Stimulated activated CD8-positive, alpha-beta memory T cell treated with anti-CD3 and anti-CD28 coated beads, Interleukin-2, amount 100 ng/mL, for 48 hours (primary cell): ENCODE results near the gene GLMP.
A peak's percentile ranks its signal among the peaks of the same experiment; 100 is the strongest.
"Not testable (repeated sequence)": the region's sequence is repeated elsewhere in the genome, so short reads cannot be mapped to it uniquely, and the experiment has no call there.

Experiments
- DNase-seq, 2 donors: peaks; one replicate each; pipeline ENCODE4 v3.0.0-alpha.2; 2020; ENCODE audit warnings: low read depth in 2 of 2

GLMP gene

DNA sequence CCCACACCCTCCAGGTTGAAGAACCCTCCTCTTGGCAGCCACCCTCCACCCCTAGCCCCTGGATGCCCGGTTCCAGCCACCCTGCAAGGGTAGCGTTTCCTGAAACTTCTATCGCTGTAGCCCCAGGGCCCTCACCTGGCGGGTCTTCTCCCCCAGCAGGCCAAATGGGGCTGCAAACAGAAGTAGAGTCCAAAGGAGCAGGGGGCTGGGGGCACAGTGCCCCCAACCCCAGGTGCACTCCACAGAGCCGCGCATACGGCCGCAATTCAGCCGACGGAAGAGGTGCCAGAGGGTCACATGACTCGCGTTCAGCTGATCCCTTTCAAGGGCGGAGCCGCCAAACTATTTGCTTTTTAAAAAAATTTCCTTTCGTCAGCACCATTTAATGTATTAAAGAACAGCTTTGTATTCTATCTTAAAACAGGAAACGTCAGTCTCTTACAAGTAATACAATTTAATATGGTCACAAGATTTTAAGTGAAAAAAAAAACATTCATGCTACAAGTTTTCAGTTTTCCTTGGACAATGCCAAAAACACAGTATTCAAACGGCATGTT is at the start of gene GLMP:
Gene GLMP (minus strand): TSS at position 289 of the 557 bp plus-strand sequence. CDS start 34 bp downstream, at position 255.
- peak; percentile 26 to 34 for DNase-seq

- DNase-seq, result no peak
These were observed 48.9 kb upstream of the GLMP start for GRCh38 chr1:156344409-156344808.

DNA sequence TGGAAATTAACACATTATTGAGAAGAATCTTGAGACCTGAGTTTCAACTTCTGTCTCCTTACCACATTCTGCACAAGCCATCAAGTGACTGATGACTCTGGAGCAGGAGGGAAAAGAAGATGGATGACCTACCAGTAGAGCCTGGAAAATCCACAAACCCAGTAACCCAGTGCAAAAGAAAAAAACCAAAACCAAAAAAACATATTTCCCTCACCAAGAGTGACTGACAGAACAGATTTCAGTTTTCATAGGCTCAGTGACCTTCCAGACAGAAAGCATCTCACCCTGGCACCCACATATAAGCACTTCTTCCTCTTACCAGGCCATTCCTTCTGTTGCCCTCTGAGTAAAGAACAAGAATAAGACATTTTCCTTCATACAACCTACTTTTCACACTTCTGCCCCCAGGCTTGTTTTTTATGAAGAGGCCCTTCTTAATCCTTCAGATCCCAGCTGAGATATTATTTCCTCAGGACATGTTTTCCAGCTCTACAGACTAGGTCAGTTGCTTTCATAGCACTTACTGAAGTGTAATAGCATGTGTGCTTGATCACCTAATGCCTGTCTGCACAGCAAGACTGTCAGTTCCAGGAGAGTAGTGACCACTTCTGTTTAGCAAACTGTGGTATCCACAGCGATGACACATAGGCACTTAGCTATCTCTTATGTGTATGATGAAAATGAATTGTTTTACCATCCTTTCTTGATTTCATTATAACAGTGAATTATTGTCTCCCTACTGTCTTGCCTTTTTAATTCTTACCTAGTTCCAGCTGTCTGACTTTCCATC is 46.9 kb upstream of the GLMP start:
- no peak for DNase-seq

GRCh38 chr1:156338180-156338976 is 42.9 kb upstream of the GLMP start, which contains the start of the genes CCT3 and TSACC:
Gene CCT3, minus strand, starts transcription at chr1:156338292. Its CDS starts 108 bp downstream, at chr1:156338184.
Gene TSACC, plus strand, starts transcription at chr1:156338526. Its CDS starts 1,232 bp downstream, at chr1:156339758.
- peak; percentile 98 for DNase-seq

- no peak for DNase-seq
These were observed 42.4 kb upstream of the GLMP start for GRCh38 chr1:156337888-156338179.

DNA sequence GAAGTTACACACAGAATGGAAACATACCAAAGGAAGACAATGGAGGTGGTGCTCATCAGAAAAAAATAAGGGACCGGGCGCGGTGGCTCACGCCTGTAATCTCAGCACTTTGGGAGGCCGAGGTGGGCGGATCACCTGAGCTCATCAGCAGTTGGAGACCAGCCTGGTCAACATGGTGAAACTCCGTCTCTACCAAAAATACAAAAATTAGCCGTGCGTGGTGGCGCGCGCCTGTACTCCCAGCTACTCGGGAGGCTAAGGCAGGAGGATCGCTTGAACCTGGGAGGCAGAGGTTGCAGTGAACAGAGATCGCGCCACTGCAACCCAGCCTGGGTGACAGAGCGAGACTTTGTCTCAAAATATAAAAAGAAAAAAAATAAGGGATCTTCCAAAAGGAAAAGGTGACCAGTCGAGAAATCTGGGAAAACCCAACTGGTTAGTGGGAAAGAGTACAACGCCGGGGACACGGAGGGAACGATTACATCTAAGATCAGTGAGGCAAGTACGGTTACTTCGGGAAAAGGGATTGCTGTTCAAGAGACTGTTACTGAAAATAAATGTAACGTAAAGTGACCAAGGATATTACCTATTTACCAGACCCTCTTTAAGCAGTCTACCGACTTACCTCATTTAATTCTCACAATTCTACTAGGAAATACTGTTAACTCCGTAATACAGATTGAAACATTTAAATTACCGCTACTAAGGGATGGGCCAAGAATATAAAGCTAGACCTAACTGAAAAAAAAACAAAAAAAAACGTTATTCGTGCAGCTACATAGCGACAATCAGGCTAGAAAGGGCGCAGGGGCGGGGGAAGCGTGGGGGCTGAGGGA is 41.8 kb upstream of the GLMP start:
- no peak for DNase-seq

DNA sequence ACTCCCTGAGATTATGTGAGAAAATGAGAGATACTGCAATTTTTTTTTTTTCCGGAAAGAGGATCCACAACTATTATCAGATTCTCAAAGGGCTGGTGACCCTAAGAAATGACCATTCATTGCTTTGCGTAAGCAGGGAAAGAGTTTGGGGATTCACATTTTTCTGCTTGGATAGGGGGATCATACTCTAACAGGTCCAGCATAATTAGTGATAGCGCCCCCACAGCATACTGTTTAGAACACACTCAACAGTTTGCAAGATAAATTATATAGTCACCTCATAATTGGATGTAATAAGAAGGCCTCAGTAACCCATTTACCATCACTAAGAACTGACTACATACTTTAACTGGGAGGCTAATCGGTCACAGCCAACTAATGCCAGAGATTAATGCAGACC is 40.8 kb upstream of the GLMP start:
- no peak for DNase-seq

DNA sequence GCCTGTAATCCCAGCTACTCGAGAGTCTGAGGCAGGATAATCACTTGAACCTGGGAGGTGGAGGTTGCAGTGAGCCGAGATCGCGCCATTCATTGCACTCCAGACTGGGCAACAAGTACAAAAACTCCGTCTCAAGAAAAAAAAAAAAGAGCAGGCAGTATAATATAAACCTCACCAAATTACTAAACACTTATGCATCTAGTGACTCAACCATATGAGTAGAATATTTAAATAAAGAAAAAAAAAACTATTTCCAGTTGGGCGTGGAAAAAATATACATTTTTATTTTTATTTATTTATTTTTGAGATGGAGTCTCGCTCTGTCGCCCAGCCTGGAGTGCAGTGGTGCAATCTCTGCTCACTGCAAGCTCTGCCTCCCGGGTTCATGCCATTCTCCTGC is 27.7 kb upstream of the GLMP start:
- DNase-seq, result not testable (repeated sequence)

DNA sequence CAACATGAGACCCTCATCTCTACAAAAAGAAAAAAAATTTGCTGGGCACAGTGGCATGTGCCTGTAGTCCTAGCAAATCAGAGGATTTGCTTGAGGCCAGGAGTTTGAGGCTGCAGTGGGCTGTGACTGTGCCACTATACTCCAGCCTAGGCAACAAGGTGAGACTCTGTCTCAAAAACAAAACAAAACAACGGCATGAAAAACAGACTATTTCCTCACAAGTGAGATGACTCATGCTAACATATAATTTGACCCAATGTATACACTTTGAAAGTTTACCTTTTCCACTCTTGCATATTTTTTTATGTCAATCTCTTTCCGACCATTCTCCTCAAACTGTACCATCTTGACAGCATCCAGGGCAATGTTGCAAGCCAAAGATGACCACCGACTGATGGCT is 25.1 kb upstream of the GLMP start:
- DNase-seq, result no peak

DNA sequence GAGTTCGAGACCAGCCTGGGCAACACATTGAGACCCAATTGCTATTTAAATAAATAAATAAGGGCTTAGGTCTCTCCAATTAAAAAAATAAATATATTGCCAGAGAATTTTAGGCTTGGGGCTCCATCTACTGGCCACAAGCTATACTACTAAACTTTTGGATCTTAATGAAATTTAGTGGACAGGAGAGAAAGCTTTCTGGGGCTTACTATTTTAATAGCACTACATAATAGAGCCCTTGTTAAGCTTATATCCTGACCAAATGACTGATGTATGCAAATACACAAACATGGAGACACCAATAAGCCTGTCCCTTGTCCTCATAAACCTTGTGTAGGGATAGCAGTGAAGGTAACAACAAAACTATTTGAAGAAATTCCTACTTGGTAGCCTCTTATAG is 24.2 kb upstream of the GLMP start:
- DNase-seq, result no peak

DNA sequence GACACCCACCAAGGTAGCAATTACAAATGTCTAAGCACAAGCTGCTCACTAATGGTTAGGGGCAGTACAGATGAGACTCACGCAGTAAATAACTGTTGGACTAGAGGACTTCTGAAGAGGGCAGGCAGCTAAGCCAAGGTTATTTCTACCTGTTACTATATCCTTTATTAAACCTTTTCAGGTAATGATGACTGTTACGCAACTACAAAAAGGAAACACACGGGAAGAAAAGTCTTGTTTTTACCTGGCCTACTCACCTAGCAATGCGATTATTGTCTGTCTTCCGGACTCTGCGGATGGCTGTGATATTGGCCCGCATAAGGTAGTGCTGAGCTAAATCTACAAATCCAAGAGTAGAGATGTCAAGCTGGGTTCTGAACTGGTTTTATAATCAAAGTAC is 21.4 kb upstream of the GLMP start:
- no peak for DNase-seq

DNA sequence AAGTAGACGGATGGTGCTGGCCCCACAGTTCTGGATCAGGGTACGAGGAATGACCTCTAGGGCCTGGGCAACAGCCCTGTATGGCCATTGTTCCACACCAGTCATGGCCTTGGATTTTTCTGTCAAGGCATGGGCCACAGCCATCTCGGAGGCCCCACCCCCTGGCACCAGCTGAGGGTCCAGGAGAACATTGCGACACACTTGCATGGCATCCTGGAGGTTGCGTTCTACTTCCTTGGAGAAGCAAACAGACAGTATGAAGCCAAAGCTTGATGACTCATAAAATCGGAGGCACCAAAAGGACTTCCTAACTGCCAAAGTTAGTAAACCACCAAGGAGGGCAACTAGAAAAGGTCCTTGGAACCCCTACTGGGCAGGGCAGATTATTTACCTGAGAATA is 15.5 kb upstream of the GLMP start:
- DNase-seq, result no peak

DNA sequence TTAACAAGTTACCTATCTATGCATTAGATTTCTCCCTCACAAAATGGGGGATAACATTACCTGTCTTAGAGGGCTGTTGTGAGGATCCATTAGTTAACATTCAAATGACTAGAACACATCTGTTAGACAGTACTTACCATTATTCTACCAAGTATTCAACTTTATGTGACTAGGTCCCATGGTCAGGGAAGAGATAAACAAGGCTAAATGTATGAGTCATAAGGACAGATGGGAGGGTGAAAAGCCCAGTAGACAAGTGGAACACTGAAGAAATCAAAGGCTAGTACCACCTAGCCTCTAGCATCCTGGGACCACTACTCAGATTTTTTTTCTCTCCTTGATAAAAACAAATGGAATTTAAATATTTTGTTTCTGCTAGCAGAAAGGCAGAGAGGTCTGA is 12.6 kb upstream of the GLMP start:
- DNase-seq, result no peak

DNA sequence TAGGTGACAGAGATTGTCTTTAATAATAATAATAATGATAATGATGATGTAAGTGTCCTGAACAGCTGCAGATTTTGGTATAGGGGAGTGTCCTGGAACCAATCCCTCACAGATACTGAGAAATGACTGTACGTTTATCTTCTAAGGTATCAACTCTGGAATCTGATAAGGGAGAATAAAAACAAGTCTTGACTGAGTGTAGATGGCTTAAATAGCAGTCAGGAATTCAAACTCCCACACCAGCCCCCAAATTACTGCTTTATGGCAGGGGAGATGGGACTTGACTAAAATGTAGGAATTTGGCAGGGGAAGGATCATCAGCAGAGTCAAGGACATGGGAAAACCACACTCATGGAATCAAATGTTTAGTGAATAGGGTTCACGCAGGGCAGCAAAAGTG is 9.7 kb upstream of the GLMP start:
- DNase-seq, result no peak

- no peak for DNase-seq
These were observed 7.8 kb upstream of the GLMP start for GRCh38 chr1:156303241-156303640.

- no peak for DNase-seq
These were observed 3.4 kb upstream of the GLMP start, which contains the start of gene VHLL for GRCh38 chr1:156298852-156299357. Gene VHLL, minus strand, starts transcription at chr1:156299307. Its CDS starts 118 bp downstream, at chr1:156299189.

GRCh38 chr1:156293895-156294294 is 1.6 kb downstream of the GLMP start:
- DNase-seq, result no peak

- DNase-seq, result no peak
These were observed 2.4 kb downstream of the GLMP start for GRCh38 chr1:156293098-156293434.

DNA sequence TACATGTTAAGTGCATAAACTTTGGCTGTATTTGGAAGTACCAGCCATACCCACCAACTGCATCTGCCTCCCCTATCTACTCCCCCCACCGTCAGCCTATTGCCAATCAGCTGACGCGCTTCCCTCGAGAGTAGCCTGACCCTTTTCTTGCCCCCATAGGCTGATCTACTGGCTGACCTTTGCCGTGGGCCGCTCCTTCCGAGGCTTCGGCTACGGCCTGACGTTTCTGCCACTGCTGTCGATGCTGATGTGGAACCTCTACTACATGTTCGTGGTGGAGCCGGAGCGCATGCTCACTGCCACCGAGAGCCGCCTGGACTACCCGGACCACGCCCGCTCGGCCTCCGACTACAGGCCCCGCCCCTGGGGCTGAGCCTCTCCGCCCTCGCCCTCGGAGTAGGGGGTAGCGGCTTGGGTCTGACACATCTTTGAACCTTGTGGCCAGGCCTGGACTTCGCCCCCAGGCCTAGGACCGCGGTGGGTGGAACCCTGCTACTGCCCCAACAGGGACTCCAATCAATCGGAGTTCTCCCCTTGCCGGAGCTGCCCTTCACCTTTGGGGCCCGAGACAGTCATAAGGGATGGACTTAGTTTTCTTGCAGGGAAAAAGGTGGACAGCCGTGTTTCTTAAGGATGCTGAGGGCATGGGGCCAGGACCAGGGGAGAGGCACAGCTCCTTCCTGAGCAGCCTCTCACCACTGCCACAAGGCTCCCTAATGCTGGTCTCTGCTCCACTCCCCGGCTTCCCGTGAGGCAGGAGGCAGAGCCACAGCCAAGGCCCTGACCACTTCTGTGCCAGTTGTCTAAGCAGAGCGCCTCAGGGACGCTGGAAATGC is 4.0 kb downstream of the GLMP start:
- DNase-seq, result peak in 1 of 2 donors; percentile 23

- DNase-seq, result no peak
These were observed 5.6 kb downstream of the GLMP start for GRCh38 chr1:156289857-156290256.

GRCh38 chr1:156286061-156286460 is 9.4 kb downstream of the GLMP start:
- no peak for DNase-seq
